CD14-positive monocyte (primary cell): ENCODE measurements around the gene OR5B12. TPM values are rescaled to one million over a fixed set of nuclear protein-coding genes. Genes with fewer than 3 reads are reported as not detected.

Experiments
- DNase-seq, 3 donors: peaks; one replicate each; pipeline ENCODE4 v3.0.0-alpha.2; 2011 to 2022
- H2AFZ ChIP-seq: 2 replicates; pipeline ENCODE4 v1.6.0; 2012; ENCODE audit warnings: mild to moderate bottlenecking, low read depth, low read length, inconsistent platforms; ENCODE audit not compliant: insufficient read depth, poor library complexity, severe bottlenecking
- H3K27ac ChIP-seq, 2 donors: 1 replicate in 1 of 2; 2 replicates in 1 of 2; pipeline ENCODE4 v1.5.1; 2012 to 2013; ENCODE audit warnings: low read length in 2 of 2, control low read depth in 1 of 2, inconsistent platforms in 1 of 2, low read depth in 1 of 2, mild to moderate bottlenecking in 1 of 2
- H3K27me3 ChIP-seq, 2 donors: one replicate each; pipeline versions ENCODE4 v1.6.0 to v1.6.1; 2011 to 2013; ENCODE audit warnings: low read length in 2 of 2; ENCODE audit not compliant: control insufficient read depth in 2 of 2, insufficient read depth in 2 of 2
- H3K36me3 ChIP-seq, 2 donors: replicated peaks in 1 of 2; 1 replicate in 1 of 2; 2 replicates in 1 of 2; pipeline versions ENCODE4 v1.5.1 to v1.6.1; 2012 to 2013; ENCODE audit warnings: low read length in 2 of 2, control low read depth in 1 of 2, inconsistent platforms in 1 of 2, mild to moderate bottlenecking in 1 of 2; ENCODE audit not compliant: insufficient read depth in 2 of 2, control insufficient read depth in 1 of 2
- H3K4me1 ChIP-seq, 2 donors: 1 replicate in 1 of 2; 2 replicates in 1 of 2; pipeline versions ENCODE4 v1.5.1 to v1.6.1; 2012 to 2013; ENCODE audit warnings: low read length in 2 of 2, control low read depth in 1 of 2, inconsistent platforms in 1 of 2, mild to moderate bottlenecking in 1 of 2, moderate library complexity in 1 of 2; ENCODE audit not compliant: insufficient read depth in 2 of 2, control insufficient read depth in 1 of 2
- H3K4me2 ChIP-seq: replicated peaks from 2 replicates; pipeline ENCODE3; 2012; ENCODE audit warnings: low read length, moderate library complexity, mild to moderate bottlenecking; ENCODE audit not compliant: poor library complexity, severe bottlenecking; ENCODE audit errors: extremely low read depth
- H3K4me3 ChIP-seq, 3 experiments: fragments of 200-600 bp in 1 of 3; sonication (generic) in 1 of 3; replicated peaks in 1 of 3; 1 replicate in 2 of 3; 2 replicates in 1 of 3; pipeline ENCODE4 v1.5.1; 2011 to 2013; ENCODE audit warnings: low read length in 3 of 3, mild to moderate bottlenecking in 3 of 3, control low read depth in 2 of 3, low read depth in 2 of 3, inconsistent platforms in 1 of 3, moderate library complexity in 1 of 3
- H3K79me2 ChIP-seq: 2 replicates; pipeline ENCODE4 v1.6.0; 2012; ENCODE audit warnings: mild to moderate bottlenecking, control low read depth, inconsistent platforms, low read length, moderate library complexity; ENCODE audit not compliant: insufficient read depth
- H3K9ac ChIP-seq: 2 replicates; pipeline ENCODE4 v1.6.0; 2017; ENCODE audit warnings: low read length, mild to moderate bottlenecking; ENCODE audit not compliant: insufficient read depth, poor library complexity, severe bottlenecking
- H3K9me3 ChIP-seq, 2 donors: replicated peaks in 1 of 2; 1 replicate in 1 of 2; 2 replicates in 1 of 2; pipeline versions ENCODE4 v1.5.1 to v1.6.1; 2012 to 2013; ENCODE audit warnings: low read length in 2 of 2, control low read depth in 1 of 2; ENCODE audit not compliant: control insufficient read depth in 1 of 2, insufficient read depth in 1 of 2
- H4K20me1 ChIP-seq: 2 replicates; pipeline ENCODE4 v1.6.0; 2012; ENCODE audit warnings: mild to moderate bottlenecking, low read length, control low read depth, moderate library complexity; ENCODE audit not compliant: insufficient read depth
- H3K27ac Mint-ChIP-seq, 7 donors: one replicate each; pipeline ENCODE4 v1.8.0; 2020; ENCODE audit warnings: mild to moderate bottlenecking in 7 of 7, mixed read lengths in 7 of 7, moderate library complexity in 6 of 7, inconsistent platforms in 2 of 7
- H3K27me3 Mint-ChIP-seq, 3 donors: one replicate each; pipeline ENCODE4 v1.8.0; 2021 to 2022; ENCODE audit warnings: low read depth in 3 of 3, mild to moderate bottlenecking in 3 of 3, mixed read lengths in 3 of 3, moderate library complexity in 3 of 3, inconsistent platforms in 1 of 3
- H3K36me3 Mint-ChIP-seq, 2 donors: one replicate each; pipeline ENCODE4 v1.8.0; 2020; ENCODE audit warnings: mixed read lengths in 2 of 2, inconsistent platforms in 1 of 2, mild to moderate bottlenecking in 1 of 2
- H3K4me1 Mint-ChIP-seq: one replicate; pipeline ENCODE4 v1.8.0; 2020; ENCODE audit warnings: mild to moderate bottlenecking, mixed read lengths
- H3K4me3 Mint-ChIP-seq, 2 donors: one replicate each; pipeline ENCODE4 v1.8.0; 2020; ENCODE audit warnings: mild to moderate bottlenecking in 2 of 2, mixed read lengths in 2 of 2, moderate library complexity in 1 of 2
- H3K9me3 Mint-ChIP-seq, 7 donors: one replicate each; pipeline ENCODE4 v1.8.0; 2020 to 2022; ENCODE audit warnings: mixed read lengths in 7 of 7, mild to moderate bottlenecking in 6 of 7, moderate library complexity in 6 of 7, inconsistent platforms in 2 of 7
- WGBS: methylation state at CpG from one replicate; pipeline ENCODE4 v1.1.5; 2013; ENCODE audit warnings: missing lambda C conversion rate; ENCODE audit not compliant: insufficient coverage; 5-methylcytosine and 5-hydroxymethylcytosine counted together
- intact Hi-C, 2 donors: fragments of 100-400 bp; cut with micrococcal nuclease; formaldehyde crosslinking; loops; one replicate each; pipeline versions ENCODE4 v1.15.0 to v1.15.1; 2023
- polyA plus RNA-seq, 3 donors: library from polyadenylated mRNA; depleted of rRNA in 1 of 3; unstranded in 2 of 3; stranded (reverse) in 1 of 3; fragments of 300-500 nt in 2 of 3; fragments of >200 nt in 1 of 3; fragmentation: Illumina TruSeq in 2 of 3; gene quantifications; 1 replicate in 2 of 3; 2 replicates in 1 of 3; pipeline ENCODE4 v1.2.3, GENCODE V29; 2012 to 2021
- TF ChIP-seq, protein P1 (sequence below): fragments of 200-600 bp; IDR thresholded peaks from one replicate; pipeline ENCODE4 v1.8.0; 2022; ENCODE audit warnings: antibody characterized with exemption, mild to moderate bottlenecking

Gene OR5B12
- polyA plus RNA-seq, 3 donors: not detected

DNA sequence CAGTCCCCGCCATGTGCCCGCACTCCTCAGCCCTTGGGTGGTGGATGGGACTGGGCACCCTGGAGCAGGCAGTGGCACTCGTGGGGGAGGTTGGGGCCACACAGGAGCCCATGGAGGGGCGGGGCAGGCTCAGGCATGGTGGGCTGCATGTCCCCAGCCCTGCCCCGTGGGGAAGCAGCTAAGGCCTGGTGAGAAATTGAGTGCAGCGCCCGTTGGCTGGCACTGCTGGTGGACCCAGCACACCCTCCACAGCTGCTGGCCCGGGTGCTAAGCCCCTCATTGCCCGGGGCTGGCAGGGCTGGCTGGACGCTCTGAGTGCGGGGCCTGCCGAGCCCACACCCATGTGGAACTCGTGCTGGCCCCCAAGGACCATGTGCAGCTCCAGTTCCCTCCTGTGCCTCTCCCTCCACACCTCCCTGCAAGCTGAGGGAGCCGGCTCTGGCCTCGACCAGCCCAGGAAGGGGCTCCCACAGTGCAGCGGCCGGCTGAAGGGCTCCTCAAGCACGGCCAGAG lies 51.4 kb downstream of the OR5B12 start:
- no peaks in the 10 kb centered on the region for H3K4me1 ChIP-seq
- H3K79me2 ChIP-seq: no peaks in the 10 kb centered on the region

More for the DNA sequence above, 51.4 kb downstream of the OR5B12 start:
- Mint-ChIP-seq H3K36me3 (no peaks in the 10 kb centered on the region), H3K9me3 (peaks cover 0 to 10% (median 5%) of the 10 kb centered on the region in 7 donors), H3K4me1 (no peaks in the 10 kb centered on the region), H3K27me3 (no peaks in the 10 kb centered on the region), H3K27ac (no peak overlapping the region), H3K4me3 (no peak overlapping the region)
- Histone ChIP-seq H3K9me3 (peaks cover 6 to 13% of the 10 kb centered on the region in 2 donors), H2AFZ (no peak overlapping the region), H3K36me3 (no peaks in the 10 kb centered on the region), H4K20me1 (no peaks in the 10 kb centered on the region), H3K4me3 (no peak overlapping the region), H3K4me2 (no peak overlapping the region), H3K9ac (no peak overlapping the region), H3K27me3 (no peaks in the 10 kb centered on the region), H3K27ac (no peak overlapping the region)
- 92% methylated on average over 18 of the region's 18 CpGs for WGBS
- intact Hi-C loops: no loop called here
- no peak for DNase-seq
- TF ChIP-seq, protein P1, sequence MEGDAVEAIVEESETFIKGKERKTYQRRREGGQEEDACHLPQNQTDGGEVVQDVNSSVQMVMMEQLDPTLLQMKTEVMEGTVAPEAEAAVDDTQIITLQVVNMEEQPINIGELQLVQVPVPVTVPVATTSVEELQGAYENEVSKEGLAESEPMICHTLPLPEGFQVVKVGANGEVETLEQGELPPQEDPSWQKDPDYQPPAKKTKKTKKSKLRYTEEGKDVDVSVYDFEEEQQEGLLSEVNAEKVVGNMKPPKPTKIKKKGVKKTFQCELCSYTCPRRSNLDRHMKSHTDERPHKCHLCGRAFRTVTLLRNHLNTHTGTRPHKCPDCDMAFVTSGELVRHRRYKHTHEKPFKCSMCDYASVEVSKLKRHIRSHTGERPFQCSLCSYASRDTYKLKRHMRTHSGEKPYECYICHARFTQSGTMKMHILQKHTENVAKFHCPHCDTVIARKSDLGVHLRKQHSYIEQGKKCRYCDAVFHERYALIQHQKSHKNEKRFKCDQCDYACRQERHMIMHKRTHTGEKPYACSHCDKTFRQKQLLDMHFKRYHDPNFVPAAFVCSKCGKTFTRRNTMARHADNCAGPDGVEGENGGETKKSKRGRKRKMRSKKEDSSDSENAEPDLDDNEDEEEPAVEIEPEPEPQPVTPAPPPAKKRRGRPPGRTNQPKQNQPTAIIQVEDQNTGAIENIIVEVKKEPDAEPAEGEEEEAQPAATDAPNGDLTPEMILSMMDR: no peak

Other genes starting within 250 kb of the OR5B12 start
- not detected for gene OR1S2, start 238.1 kb downstream of the OR5B12 start, polyA plus RNA-seq
- not detected for gene OR1S1, start 229.5 kb downstream of the OR5B12 start, polyA plus RNA-seq
- not detected for gene OR10Q1, start 213.3 kb downstream of the OR5B12 start, polyA plus RNA-seq
- not detected for gene OR10W1, start 174.0 kb downstream of the OR5B12 start, polyA plus RNA-seq
- gene OR5B17, start 83.2 kb downstream of the OR5B12 start, polyA plus RNA-seq: not detected
- gene OR5B3, start 35.4 kb downstream of the OR5B12 start, polyA plus RNA-seq: not detected
- not detected for gene OR5B2, start 14.1 kb downstream of the OR5B12 start, polyA plus RNA-seq
- gene OR5B21, start 65.9 kb upstream of the OR5B12 start, polyA plus RNA-seq: under 1 TPM in 1 of 3 donors, not detected in 2; 0.12 TPM
- 100 to 1,000 TPM in 2 of 3 donors, 10 to 100 TPM in 1; 81.3 to 133 (median 101) TPM for gene LPXN, start 133.6 kb upstream of the OR5B12 start, polyA plus RNA-seq
- gene ZFP91, start 136.8 kb upstream of the OR5B12 start, polyA plus RNA-seq: 10 to 100 TPM in 1 of 3 donors, 1 to 10 TPM in 2; 8.0 to 15.8 (median 8.3) TPM
- 1 to 10 TPM in 1 of 3 donors, not detected in 2; 2.1 TPM for gene CNTF, start 180.4 kb upstream of the OR5B12 start, polyA plus RNA-seq